ENCODE results near the gene HORMAD2.
"Not testable (repeated sequence)": the region's sequence is repeated elsewhere in the genome, so short reads cannot be mapped to it uniquely, and the experiment has no call there.

Gene HORMAD2

GRCh38 chr22:30193031-30193775, 112.9 kb downstream of the HORMAD2 start:
- no peak for DNase-seq

GRCh38 chr22:30195245-30196140, 115.2 kb downstream of the HORMAD2 start:
- no peak for DNase-seq

GRCh38 chr22:30196141-30196879, 116.0 kb downstream of the HORMAD2 start:
- peak; percentile 13 for DNase-seq

GRCh38 chr22:30196880-30197336, 116.6 kb downstream of the HORMAD2 start:
- no peak for DNase-seq

- no peak for DNase-seq
Measured at GRCh38 chr22:30197389-30197788, 117.1 kb downstream of the HORMAD2 start.

- DNase-seq = no peak
Measured at GRCh38 chr22:30198152-30198825, 118.0 kb downstream of the HORMAD2 start.

- DNase-seq = no peak
Measured at GRCh38 chr22:30198921-30199320, 118.7 kb downstream of the HORMAD2 start.

- not testable (repeated sequence) for DNase-seq
Measured at GRCh38 chr22:30200905-30201304, 120.6 kb downstream of the HORMAD2 start.

GRCh38 chr22:30201945-30202344, 121.7 kb downstream of the HORMAD2 start:
- no peak for DNase-seq

GRCh38 chr22:30202531-30203006, 122.3 kb downstream of the HORMAD2 start:
- no peak for DNase-seq

GRCh38 chr22:30204015-30204741, 123.9 kb downstream of the HORMAD2 start:
- no peak for DNase-seq

GRCh38 chr22:30204742-30205111, 124.5 kb downstream of the HORMAD2 start:
- no peak for DNase-seq

- no peak for DNase-seq
Measured at GRCh38 chr22:30205281-30206115, 125.2 kb downstream of the HORMAD2 start.

GRCh38 chr22:30206944-30207343, 126.7 kb downstream of the HORMAD2 start:
- no peak for DNase-seq

- no peak for DNase-seq
Measured at GRCh38 chr22:30208631-30209603, 128.7 kb downstream of the HORMAD2 start.

GRCh38 chr22:30209642-30210041, 129.4 kb downstream of the HORMAD2 start:
- no peak for DNase-seq

- no peak for DNase-seq
Measured at GRCh38 chr22:30210235-30210909, 130.1 kb downstream of the HORMAD2 start.

GRCh38 chr22:30211124-30211820, 131.0 kb downstream of the HORMAD2 start:
- no peak for DNase-seq

Measured in activated CD4-positive, alpha-beta T cell treated with anti-CD3 and anti-CD28 coated beads, Interleukin-2, amount 50 U/mL, for 1 hour (primary cell).